Stimulated activated CD8-positive, alpha-beta memory T cell treated with anti-CD3 and anti-CD28 coated beads, Interleukin-4, amount 100 ng/mL, for 24 hours (primary cell): Measurements from ENCODE around the gene FXYD6.

Experiments used
- DNase-seq: peaks from one replicate; pipeline ENCODE4 v3.0.0-alpha.2; 2020; ENCODE audit warnings: low read depth

The FXYD6 gene

GRCh38 chr11:117792241-117792640, 84.2 kb downstream of the FXYD6 start:
- DNase-seq: no peak

- no peak for DNase-seq
Observed at GRCh38 chr11:117790279-117790678, 86.2 kb downstream of the FXYD6 start.

DNA sequence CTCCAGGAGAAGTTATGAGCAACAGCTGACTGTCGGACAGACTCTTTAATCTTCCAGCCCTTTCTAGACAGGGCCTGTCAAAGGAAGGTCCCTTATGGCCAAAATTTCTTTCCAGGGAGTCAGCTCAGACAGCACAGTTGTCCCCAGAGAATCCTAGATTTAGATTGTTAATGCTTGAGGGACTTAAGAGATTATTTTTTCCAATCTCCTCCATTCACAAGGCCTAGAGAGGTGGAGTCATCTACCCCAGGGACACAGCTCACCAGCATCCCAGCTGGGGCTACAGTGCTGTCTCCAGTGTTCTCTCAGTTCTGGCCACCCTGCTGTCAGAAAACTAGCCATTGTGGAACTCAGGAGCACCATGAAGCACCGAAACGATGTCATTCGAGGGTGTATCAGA, 87.2 kb downstream of the FXYD6 start:
- no peak for DNase-seq
